Measurements from ENCODE around the gene MARCHF9.

- TF ChIP-seq, protein P1, sequence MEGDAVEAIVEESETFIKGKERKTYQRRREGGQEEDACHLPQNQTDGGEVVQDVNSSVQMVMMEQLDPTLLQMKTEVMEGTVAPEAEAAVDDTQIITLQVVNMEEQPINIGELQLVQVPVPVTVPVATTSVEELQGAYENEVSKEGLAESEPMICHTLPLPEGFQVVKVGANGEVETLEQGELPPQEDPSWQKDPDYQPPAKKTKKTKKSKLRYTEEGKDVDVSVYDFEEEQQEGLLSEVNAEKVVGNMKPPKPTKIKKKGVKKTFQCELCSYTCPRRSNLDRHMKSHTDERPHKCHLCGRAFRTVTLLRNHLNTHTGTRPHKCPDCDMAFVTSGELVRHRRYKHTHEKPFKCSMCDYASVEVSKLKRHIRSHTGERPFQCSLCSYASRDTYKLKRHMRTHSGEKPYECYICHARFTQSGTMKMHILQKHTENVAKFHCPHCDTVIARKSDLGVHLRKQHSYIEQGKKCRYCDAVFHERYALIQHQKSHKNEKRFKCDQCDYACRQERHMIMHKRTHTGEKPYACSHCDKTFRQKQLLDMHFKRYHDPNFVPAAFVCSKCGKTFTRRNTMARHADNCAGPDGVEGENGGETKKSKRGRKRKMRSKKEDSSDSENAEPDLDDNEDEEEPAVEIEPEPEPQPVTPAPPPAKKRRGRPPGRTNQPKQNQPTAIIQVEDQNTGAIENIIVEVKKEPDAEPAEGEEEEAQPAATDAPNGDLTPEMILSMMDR (IDR thresholded peaks at IDR 0.05): peak in 2 of 4 experiments; percentile 10 to 20
- TF ChIP-seq POLR2A (IDR thresholded peaks at IDR 0.05): no peak
- no peak for TF ChIP-seq EP300 (IDR thresholded peaks at IDR 0.05)
Measured at GRCh38 chr12:57735952-57736740, 18.8 kb upstream of the MARCHF9 start.
